ENCODE data around the gene PELI2.

PELI2 gene

DNA sequence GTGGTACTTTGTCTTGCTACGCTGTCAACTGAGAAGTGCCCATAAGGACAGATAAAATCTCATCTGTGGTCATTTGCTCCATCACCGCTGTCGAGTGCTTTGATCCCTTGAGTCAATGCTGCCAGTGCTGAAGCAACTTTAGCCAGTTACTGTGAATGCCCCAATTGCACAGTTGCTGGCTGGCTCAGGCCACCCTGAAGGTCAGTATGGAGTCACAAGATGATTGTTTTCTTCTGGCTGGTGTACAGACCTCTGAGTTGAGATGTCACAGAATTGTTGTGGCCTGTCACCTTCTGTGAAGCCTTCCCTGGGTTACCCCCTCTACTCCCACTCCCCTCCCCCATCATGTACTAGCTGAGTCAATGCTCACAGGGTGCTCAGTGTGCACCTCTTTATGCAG lies 92.9 kb downstream of the PELI2 start (continued):
- TF ChIP-seq, protein P1, sequence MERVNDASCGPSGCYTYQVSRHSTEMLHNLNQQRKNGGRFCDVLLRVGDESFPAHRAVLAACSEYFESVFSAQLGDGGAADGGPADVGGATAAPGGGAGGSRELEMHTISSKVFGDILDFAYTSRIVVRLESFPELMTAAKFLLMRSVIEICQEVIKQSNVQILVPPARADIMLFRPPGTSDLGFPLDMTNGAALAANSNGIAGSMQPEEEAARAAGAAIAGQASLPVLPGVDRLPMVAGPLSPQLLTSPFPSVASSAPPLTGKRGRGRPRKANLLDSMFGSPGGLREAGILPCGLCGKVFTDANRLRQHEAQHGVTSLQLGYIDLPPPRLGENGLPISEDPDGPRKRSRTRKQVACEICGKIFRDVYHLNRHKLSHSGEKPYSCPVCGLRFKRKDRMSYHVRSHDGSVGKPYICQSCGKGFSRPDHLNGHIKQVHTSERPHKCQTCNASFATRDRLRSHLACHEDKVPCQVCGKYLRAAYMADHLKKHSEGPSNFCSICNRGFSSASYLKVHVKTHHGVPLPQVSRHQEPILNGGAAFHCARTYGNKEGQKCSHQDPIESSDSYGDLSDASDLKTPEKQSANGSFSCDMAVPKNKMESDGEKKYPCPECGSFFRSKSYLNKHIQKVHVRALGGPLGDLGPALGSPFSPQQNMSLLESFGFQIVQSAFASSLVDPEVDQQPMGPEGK (CRISPR knock-in tag; IDR thresholded peaks at IDR 0.05; ENCODE audit: borderline replicate concordance) = no peak
- TF ChIP-seq ZFP3 (CRISPR knock-in tag; IDR thresholded peaks at IDR 0.05) (no peak), TOX (CRISPR knock-in tag; IDR thresholded peaks at IDR 0.05; ENCODE audit: borderline replicate concordance) (no peak), CSDC2 (CRISPR knock-in tag; IDR thresholded peaks at IDR 0.05) (no peak), ZNF565 (CRISPR knock-in tag; conservative IDR thresholded peaks at IDR 0.05; ENCODE audit: low read depth) (no peak), TCF4 (CRISPR knock-in tag; IDR thresholded peaks at IDR 0.05; ENCODE audit: borderline replicate concordance) (no peak)
- TF ChIP-seq, protein P2, sequence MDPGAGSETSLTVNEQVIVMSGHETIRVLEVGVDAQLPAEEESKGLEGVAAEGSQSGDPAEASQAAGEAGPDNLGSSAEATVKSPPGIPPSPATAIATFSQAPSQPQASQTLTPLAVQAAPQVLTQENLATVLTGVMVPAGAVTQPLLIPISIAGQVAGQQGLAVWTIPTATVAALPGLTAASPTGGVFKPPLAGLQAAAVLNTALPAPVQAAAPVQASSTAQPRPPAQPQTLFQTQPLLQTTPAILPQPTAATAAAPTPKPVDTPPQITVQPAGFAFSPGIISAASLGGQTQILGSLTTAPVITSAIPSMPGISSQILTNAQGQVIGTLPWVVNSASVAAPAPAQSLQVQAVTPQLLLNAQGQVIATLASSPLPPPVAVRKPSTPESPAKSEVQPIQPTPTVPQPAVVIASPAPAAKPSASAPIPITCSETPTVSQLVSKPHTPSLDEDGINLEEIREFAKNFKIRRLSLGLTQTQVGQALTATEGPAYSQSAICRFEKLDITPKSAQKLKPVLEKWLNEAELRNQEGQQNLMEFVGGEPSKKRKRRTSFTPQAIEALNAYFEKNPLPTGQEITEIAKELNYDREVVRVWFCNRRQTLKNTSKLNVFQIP (CRISPR knock-in tag; IDR thresholded peaks at IDR 0.05; ENCODE audit: borderline replicate concordance, low read depth) = no peak

DNA sequence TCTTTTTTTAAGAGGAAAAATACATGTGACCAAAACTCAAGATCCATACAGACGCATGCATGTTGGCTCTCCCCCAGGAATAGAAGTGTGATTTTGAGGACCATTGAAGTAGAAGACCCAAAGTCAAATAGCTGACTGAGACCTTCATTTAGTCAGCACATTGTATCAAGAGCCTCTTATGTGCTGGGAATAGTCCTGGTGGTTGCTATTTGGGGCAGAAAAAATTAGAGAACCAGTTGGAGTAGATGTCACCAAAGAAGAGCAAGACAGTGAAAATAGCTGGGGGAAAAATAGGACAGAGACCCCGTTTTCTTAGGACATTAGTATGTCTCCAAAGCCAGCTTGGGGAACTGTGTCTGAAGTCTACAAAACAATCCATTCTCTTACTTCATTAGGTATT lies 93.6 kb downstream of the PELI2 start:
- no peak for ATAC-seq
- TF ChIP-seq TCF4 (CRISPR knock-in tag; IDR thresholded peaks at IDR 0.05; ENCODE audit: borderline replicate concordance) = no peak
- no peak for TF ChIP-seq ZFP30 (CRISPR knock-in tag; IDR thresholded peaks at IDR 0.05)
- no peak for TF ChIP-seq RARB (CRISPR knock-in tag; IDR thresholded peaks at IDR 0.05)
- no peak for TF ChIP-seq OSR1 (CRISPR knock-in tag; IDR thresholded peaks at IDR 0.05)
- TF ChIP-seq SNAI2 (CRISPR knock-in tag; IDR thresholded peaks at IDR 0.05) = no peak
- no peak for TF ChIP-seq ARNTL (CRISPR knock-in tag; IDR thresholded peaks at IDR 0.05; ENCODE audit: borderline replicate concordance, low read depth)

DNA sequence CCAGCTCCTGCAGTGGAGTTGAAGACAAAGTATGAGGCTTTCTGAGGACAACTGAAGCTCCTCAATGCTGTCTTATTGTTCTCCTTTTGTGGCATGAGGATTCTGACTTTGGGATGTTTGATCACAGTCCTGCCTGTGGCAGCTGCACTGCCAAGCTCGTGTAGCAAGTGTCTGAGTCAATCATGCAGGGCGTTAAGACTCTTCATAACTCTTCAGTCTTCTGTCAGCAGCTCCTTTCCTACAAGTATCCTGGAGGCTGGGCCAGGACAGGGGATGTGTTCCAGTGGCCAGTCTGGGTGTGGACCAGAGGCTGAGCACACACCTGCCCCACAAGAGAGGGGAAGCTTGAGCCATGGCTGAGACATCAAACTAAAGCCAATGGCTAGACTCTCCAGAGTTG lies 94.3 kb downstream of the PELI2 start:
- no peak for ATAC-seq
- no peak for TF ChIP-seq BACH2 (CRISPR knock-in tag; IDR thresholded peaks at IDR 0.05; ENCODE audit: borderline replicate concordance)
- TF ChIP-seq ARNTL (CRISPR knock-in tag; IDR thresholded peaks at IDR 0.05; ENCODE audit: borderline replicate concordance, low read depth) = no peak
- TF ChIP-seq TOX (CRISPR knock-in tag; IDR thresholded peaks at IDR 0.05; ENCODE audit: borderline replicate concordance) = no peak
- TF ChIP-seq, protein P3, sequence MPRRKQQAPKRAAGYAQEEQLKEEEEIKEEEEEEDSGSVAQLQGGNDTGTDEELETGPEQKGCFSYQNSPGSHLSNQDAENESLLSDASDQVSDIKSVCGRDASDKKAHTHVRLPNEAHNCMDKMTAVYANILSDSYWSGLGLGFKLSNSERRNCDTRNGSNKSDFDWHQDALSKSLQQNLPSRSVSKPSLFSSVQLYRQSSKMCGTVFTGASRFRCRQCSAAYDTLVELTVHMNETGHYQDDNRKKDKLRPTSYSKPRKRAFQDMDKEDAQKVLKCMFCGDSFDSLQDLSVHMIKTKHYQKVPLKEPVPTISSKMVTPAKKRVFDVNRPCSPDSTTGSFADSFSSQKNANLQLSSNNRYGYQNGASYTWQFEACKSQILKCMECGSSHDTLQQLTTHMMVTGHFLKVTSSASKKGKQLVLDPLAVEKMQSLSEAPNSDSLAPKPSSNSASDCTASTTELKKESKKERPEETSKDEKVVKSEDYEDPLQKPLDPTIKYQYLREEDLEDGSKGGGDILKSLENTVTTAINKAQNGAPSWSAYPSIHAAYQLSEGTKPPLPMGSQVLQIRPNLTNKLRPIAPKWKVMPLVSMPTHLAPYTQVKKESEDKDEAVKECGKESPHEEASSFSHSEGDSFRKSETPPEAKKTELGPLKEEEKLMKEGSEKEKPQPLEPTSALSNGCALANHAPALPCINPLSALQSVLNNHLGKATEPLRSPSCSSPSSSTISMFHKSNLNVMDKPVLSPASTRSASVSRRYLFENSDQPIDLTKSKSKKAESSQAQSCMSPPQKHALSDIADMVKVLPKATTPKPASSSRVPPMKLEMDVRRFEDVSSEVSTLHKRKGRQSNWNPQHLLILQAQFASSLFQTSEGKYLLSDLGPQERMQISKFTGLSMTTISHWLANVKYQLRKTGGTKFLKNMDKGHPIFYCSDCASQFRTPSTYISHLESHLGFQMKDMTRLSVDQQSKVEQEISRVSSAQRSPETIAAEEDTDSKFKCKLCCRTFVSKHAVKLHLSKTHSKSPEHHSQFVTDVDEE (CRISPR knock-in tag; IDR thresholded peaks at IDR 0.05) = no peak
- no peak for TF ChIP-seq ZNF565 (CRISPR knock-in tag; conservative IDR thresholded peaks at IDR 0.05; ENCODE audit: low read depth)
- TF ChIP-seq ESRRG (CRISPR knock-in tag; IDR thresholded peaks at IDR 0.05) = no peak
- TF ChIP-seq, protein P4, sequence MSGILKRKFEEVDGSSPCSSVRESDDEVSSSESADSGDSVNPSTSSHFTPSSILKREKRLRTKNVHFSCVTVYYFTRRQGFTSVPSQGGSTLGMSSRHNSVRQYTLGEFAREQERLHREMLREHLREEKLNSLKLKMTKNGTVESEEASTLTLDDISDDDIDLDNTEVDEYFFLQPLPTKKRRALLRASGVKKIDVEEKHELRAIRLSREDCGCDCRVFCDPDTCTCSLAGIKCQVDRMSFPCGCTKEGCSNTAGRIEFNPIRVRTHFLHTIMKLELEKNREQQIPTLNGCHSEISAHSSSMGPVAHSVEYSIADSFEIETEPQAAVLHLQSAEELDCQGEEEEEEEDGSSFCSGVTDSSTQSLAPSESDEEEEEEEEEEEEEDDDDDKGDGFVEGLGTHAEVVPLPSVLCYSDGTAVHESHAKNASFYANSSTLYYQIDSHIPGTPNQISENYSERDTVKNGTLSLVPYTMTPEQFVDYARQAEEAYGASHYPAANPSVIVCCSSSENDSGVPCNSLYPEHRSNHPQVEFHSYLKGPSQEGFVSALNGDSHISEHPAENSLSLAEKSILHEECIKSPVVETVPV (CRISPR knock-in tag; IDR thresholded peaks at IDR 0.05) = no peak
- no peak for TF ChIP-seq OSR1 (CRISPR knock-in tag; IDR thresholded peaks at IDR 0.05)
- TF ChIP-seq, protein P5, sequence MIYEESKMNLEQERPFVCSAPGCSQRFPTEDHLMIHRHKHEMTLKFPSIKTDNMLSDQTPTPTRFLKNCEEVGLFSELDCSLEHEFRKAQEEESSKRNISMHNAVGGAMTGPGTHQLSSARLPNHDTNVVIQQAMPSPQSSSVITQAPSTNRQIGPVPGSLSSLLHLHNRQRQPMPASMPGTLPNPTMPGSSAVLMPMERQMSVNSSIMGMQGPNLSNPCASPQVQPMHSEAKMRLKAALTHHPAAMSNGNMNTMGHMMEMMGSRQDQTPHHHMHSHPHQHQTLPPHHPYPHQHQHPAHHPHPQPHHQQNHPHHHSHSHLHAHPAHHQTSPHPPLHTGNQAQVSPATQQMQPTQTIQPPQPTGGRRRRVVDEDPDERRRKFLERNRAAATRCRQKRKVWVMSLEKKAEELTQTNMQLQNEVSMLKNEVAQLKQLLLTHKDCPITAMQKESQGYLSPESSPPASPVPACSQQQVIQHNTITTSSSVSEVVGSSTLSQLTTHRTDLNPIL (CRISPR knock-in tag; IDR thresholded peaks at IDR 0.05; ENCODE audit: low read depth) = no peak
- no peak for TF ChIP-seq ZNF8 (CRISPR knock-in tag; IDR thresholded peaks at IDR 0.05)
- TF ChIP-seq RARB (CRISPR knock-in tag; IDR thresholded peaks at IDR 0.05) = no peak
- TF ChIP-seq, protein P1 (CRISPR knock-in tag; IDR thresholded peaks at IDR 0.05; ENCODE audit: borderline replicate concordance) = no peak
- no peak for TF ChIP-seq PPARA (CRISPR knock-in tag; IDR thresholded peaks at IDR 0.05; ENCODE audit: borderline replicate concordance)
- no peak for TF ChIP-seq TCF4 (CRISPR knock-in tag; IDR thresholded peaks at IDR 0.05; ENCODE audit: borderline replicate concordance)
- no peak for TF ChIP-seq GLIS3 (CRISPR knock-in tag; IDR thresholded peaks at IDR 0.05)
- TF ChIP-seq, protein P2 (CRISPR knock-in tag; IDR thresholded peaks at IDR 0.05; ENCODE audit: borderline replicate concordance, low read depth) = no peak
- TF ChIP-seq CSDC2 (CRISPR knock-in tag; IDR thresholded peaks at IDR 0.05) = no peak
- no peak for TF ChIP-seq ZC3H10 (CRISPR knock-in tag; IDR thresholded peaks at IDR 0.05)
- TF ChIP-seq ZFP30 (CRISPR knock-in tag; IDR thresholded peaks at IDR 0.05) = no peak
- TF ChIP-seq ZFP3 (CRISPR knock-in tag; IDR thresholded peaks at IDR 0.05) = no peak

Data from SK-N-SH treated with all-trans-retinoic acid at 6 μM for 48 hours (cell line).